K562 (cell line): ENCODE measurements around the gene MCEE. TPM values are rescaled to one million over a fixed set of nuclear protein-coding genes. Genes with fewer than 3 reads are reported as not detected.

Experiments
- DDX20 ChIP-seq: fragments of 450-650 bp; IDR thresholded peaks from 2 replicates; pipeline ENCODE4 v1.6.1; 2016; ENCODE audit warnings: missing genetic modification characterization, low read depth, mild to moderate bottlenecking, missing compliant biosample characterization, moderate library complexity
- GATA2 ChIP-seq: sonication (generic); formaldehyde crosslinking; IDR thresholded peaks from 2 replicates; pipeline ENCODE4 v1.4.0; 2020; ENCODE audit warnings: mild to moderate bottlenecking, missing genetic modification reagents
- ILF3 ChIP-seq: fragments of 450-650 bp; IDR thresholded peaks from 2 replicates; pipeline ENCODE4 v1.6.1; 2018; ENCODE audit warnings: antibody characterized with exemption, mild to moderate bottlenecking, moderate library complexity, borderline replicate concordance
- MTF1 ChIP-seq: fragments of 250-450 bp; sonication (Bioruptor Pico); IDR thresholded peaks from 2 replicates; pipeline ENCODE4 v1.9.0; 2021; ENCODE audit warnings: moderate library complexity, mild to moderate bottlenecking, inconsistent platforms, borderline replicate concordance
- NONO ChIP-seq, 2 experiments: fragments of 200-400 bp in 1 of 2; fragments of 450-650 bp in 1 of 2; formaldehyde crosslinking in 1 of 2; IDR thresholded peaks; 2 replicates each; pipeline ENCODE4 v1.6.1; 2017; ENCODE audit warnings: low read depth in 2 of 2, mild to moderate bottlenecking in 2 of 2, moderate library complexity in 2 of 2, low read length in 1 of 2
- PTTG1 ChIP-seq: fragments of 450-650 bp; IDR thresholded peaks from 2 replicates; pipeline ENCODE4 v1.6.1; 2016; ENCODE audit warnings: low read depth, mild to moderate bottlenecking, missing genetic modification characterization, missing compliant biosample characterization
- TARDBP ChIP-seq: fragments of 450-650 bp; IDR thresholded peaks from 2 replicates; pipeline ENCODE4 v1.6.1; 2016
- ZFP1 ChIP-seq: fragments of 450-650 bp; formaldehyde crosslinking; IDR thresholded peaks from 2 replicates; pipeline ENCODE4 v1.4.0; 2020; ENCODE audit warnings: mild to moderate bottlenecking, mixed read lengths
- ZSCAN32 ChIP-seq: fragments of 450-650 bp; formaldehyde crosslinking; IDR thresholded peaks from 2 replicates; pipeline ENCODE4 v1.4.0; 2020; ENCODE audit warnings: mild to moderate bottlenecking, moderate library complexity
- polyA plus RNA-seq, 8 experiments: library from polyadenylated mRNA; depleted of rRNA in 4 of 8; stranded (reverse) in 5 of 8; unstranded in 3 of 8; fragments of >200 nt; fragmentation: Nextera tagmentation in 2 of 8; fragmentation: Illumina TruSeq in 1 of 8; extraction: Ambion mirVana in 2 of 8; extraction: Trizol in 1 of 8; gene quantifications; 2 replicates each; pipeline versions ENCODE4 v1.2.1 to v1.2.3, GENCODE V29; 2011 to 2014; ENCODE audit warnings: inconsistent platforms in 1 of 8, missing spikeins in 1 of 8
- total RNA-seq, 7 experiments: library from RNA; depleted of rRNA in 6 of 7; stranded (reverse); fragments of >200 nt in 6 of 7; fragmentation: Illumina TruSeq in 2 of 7; extraction: Trizol in 2 of 7; gene quantifications; 2 replicates each; pipeline versions ENCODE4 v1.2.1 to v1.2.3, GENCODE V29; 2011 to 2021; ENCODE audit warnings: low replicate concordance in 1 of 7
- TF ChIP-seq, protein P1 (sequence below), 2 experiments: fragments of 450-650 bp in 1 of 2; sonication (generic) in 1 of 2; formaldehyde crosslinking in 1 of 2; IDR thresholded peaks in 1 of 2; conservative IDR thresholded peaks in 1 of 2; 2 replicates each; pipeline versions ENCODE4 v1.6.1 to v1.8.1; 2016 to 2023; ENCODE audit warnings: mild to moderate bottlenecking in 2 of 2, moderate library complexity in 2 of 2, inconsistent platforms in 1 of 2, missing genetic modification reagents in 1 of 2
- TF ChIP-seq, protein P2 (sequence below), 3 experiments: fragments of 200-800 bp in 1 of 3; fragments of 250-450 bp in 1 of 3; fragments of 450-650 bp in 1 of 3; sonication (Bioruptor Pico) in 1 of 3; sonication (Bioruptor generic) in 1 of 3; formaldehyde crosslinking in 1 of 3; IDR thresholded peaks; 2 replicates each; pipeline versions ENCODE4 v1.6.1 to v1.8.0; 2016 to 2022; ENCODE audit warnings: mild to moderate bottlenecking in 2 of 3, missing genetic modification characterization in 2 of 3, missing compliant biosample characterization in 1 of 3, moderate library complexity in 1 of 3
- TF ChIP-seq, protein P3 (sequence below): fragments of 450-650 bp; formaldehyde crosslinking; IDR thresholded peaks from 2 replicates; pipeline ENCODE4 v1.4.0; 2022; ENCODE audit warnings: mild to moderate bottlenecking, moderate library complexity
- TF ChIP-seq, protein P4 (sequence below): fragments of 250-450 bp; sonication (Bioruptor Pico); IDR thresholded peaks from 2 replicates; pipeline ENCODE4 v1.6.1; 2021; ENCODE audit warnings: mild to moderate bottlenecking
- TF ChIP-seq, protein P5 (sequence below), 2 experiments: fragments of 450-650 bp; IDR thresholded peaks; 2 replicates each; pipeline ENCODE4 v1.6.1; 2018; ENCODE audit warnings: mild to moderate bottlenecking in 2 of 2, low read depth in 1 of 2; ENCODE audit not compliant: partially characterized antibody in 2 of 2

MCEE gene
- total and polyA plus RNA-seq, 9 of the 15 experiments (the other 6 are each of a cell fraction or from before 2014, with no cell fraction given), result 15.6 to 49.1 (median 24.5) TPM

DNA sequence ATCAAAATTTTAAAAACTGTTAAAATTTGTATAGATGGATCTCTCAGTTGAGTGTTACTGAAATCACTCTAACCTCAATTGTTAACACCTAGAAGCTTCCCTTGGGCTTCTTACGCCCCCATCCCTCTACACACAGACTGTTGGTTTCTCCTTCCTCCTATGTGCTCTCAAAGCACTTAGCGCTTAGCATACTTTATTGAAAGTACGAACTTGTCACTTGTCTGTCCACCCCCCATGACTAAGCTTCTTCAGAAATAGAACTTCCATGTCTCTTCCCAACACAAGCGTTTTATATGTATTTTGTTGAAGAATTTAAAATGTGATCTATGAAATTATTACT lies 846 bp upstream of the MCEE start (continued):
- TF ChIP-seq, protein P1, sequence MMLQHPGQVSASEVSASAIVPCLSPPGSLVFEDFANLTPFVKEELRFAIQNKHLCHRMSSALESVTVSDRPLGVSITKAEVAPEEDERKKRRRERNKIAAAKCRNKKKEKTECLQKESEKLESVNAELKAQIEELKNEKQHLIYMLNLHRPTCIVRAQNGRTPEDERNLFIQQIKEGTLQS (IDR thresholded peaks at IDR 0.05), result no peak
- TF ChIP-seq, protein P1 (CRISPR knock-in tag; conservative IDR thresholded peaks at IDR 0.05), result peak; percentile 44; the same call in 1 of the 2 replicates
- no peak for TF ChIP-seq ZSCAN32 (CRISPR knock-in tag)
- TF ChIP-seq, protein P2, sequence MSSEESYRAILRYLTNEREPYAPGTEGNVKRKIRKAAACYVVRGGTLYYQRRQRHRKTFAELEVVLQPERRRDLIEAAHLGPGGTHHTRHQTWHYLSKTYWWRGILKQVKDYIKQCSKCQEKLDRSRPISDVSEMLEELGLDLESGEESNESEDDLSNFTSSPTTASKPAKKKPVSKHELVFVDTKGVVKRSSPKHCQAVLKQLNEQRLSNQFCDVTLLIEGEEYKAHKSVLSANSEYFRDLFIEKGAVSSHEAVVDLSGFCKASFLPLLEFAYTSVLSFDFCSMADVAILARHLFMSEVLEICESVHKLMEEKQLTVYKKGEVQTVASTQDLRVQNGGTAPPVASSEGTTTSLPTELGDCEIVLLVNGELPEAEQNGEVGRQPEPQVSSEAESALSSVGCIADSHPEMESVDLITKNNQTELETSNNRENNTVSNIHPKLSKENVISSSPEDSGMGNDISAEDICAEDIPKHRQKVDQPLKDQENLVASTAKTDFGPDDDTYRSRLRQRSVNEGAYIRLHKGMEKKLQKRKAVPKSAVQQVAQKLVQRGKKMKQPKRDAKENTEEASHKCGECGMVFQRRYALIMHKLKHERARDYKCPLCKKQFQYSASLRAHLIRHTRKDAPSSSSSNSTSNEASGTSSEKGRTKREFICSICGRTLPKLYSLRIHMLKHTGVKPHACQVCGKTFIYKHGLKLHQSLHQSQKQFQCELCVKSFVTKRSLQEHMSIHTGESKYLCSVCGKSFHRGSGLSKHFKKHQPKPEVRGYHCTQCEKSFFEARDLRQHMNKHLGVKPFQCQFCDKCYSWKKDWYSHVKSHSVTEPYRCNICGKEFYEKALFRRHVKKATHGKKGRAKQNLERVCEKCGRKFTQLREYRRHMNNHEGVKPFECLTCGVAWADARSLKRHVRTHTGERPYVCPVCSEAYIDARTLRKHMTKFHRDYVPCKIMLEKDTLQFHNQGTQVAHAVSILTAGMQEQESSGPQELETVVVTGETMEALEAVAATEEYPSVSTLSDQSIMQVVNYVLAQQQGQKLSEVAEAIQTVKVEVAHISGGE (CRISPR knock-in tag; IDR thresholded peaks at IDR 0.05), result peak in 1 of 3 experiments; percentile 93; a peak in 1 of 6 replicates
- TF ChIP-seq, protein P3, sequence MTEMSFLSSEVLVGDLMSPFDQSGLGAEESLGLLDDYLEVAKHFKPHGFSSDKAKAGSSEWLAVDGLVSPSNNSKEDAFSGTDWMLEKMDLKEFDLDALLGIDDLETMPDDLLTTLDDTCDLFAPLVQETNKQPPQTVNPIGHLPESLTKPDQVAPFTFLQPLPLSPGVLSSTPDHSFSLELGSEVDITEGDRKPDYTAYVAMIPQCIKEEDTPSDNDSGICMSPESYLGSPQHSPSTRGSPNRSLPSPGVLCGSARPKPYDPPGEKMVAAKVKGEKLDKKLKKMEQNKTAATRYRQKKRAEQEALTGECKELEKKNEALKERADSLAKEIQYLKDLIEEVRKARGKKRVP (CRISPR knock-in tag), result no peak
- peak in 1 of 2 experiments; percentile 0; a peak in 2 of 4 replicates for TF ChIP-seq NONO (IDR thresholded peaks at IDR 0.05; ENCODE audit: low read depth in 2 of 2, low read length in 1 of 2)
- TF ChIP-seq TARDBP, result no peak
- TF ChIP-seq, protein P4, sequence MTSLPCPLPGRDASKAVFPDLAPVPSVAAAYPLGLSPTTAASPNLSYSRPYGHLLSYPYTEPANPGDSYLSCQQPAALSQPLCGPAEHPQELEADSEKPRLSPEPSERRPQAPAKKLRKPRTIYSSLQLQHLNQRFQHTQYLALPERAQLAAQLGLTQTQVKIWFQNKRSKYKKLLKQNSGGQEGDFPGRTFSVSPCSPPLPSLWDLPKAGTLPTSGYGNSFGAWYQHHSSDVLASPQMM (CRISPR knock-in tag), result no peak
- no peak for TF ChIP-seq ILF3
- TF ChIP-seq PTTG1 (tag), result no peak
- TF ChIP-seq, protein P5, sequence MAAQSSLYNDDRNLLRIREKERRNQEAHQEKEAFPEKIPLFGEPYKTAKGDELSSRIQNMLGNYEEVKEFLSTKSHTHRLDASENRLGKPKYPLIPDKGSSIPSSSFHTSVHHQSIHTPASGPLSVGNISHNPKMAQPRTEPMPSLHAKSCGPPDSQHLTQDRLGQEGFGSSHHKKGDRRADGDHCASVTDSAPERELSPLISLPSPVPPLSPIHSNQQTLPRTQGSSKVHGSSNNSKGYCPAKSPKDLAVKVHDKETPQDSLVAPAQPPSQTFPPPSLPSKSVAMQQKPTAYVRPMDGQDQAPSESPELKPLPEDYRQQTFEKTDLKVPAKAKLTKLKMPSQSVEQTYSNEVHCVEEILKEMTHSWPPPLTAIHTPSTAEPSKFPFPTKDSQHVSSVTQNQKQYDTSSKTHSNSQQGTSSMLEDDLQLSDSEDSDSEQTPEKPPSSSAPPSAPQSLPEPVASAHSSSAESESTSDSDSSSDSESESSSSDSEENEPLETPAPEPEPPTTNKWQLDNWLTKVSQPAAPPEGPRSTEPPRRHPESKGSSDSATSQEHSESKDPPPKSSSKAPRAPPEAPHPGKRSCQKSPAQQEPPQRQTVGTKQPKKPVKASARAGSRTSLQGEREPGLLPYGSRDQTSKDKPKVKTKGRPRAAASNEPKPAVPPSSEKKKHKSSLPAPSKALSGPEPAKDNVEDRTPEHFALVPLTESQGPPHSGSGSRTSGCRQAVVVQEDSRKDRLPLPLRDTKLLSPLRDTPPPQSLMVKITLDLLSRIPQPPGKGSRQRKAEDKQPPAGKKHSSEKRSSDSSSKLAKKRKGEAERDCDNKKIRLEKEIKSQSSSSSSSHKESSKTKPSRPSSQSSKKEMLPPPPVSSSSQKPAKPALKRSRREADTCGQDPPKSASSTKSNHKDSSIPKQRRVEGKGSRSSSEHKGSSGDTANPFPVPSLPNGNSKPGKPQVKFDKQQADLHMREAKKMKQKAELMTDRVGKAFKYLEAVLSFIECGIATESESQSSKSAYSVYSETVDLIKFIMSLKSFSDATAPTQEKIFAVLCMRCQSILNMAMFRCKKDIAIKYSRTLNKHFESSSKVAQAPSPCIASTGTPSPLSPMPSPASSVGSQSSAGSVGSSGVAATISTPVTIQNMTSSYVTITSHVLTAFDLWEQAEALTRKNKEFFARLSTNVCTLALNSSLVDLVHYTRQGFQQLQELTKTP (IDR thresholded peaks at IDR 0.05; ENCODE audit: low read depth in 1 of 2, partially characterized antibody in 2 of 2), result no peak
- TF ChIP-seq GATA2 (CRISPR knock-in tag), result no peak
- TF ChIP-seq ZFP1 (CRISPR knock-in tag), result no peak
- no peak for TF ChIP-seq MTF1 (CRISPR knock-in tag)
- no peak for TF ChIP-seq DDX20 (tag)
